GM12865 (cell line): ENCODE measurements around the gene SNX3.

Source experiments
- DNase-seq: peaks from one replicate; pipeline ENCODE4 v3.0.0; 2010; ENCODE audit warnings: low read depth
- H3K4me3 ChIP-seq: 2 replicates; pipeline ENCODE4 v1.5.1; 2011; ENCODE audit warnings: mild to moderate bottlenecking, low read depth, low read length, control low read depth
- TF ChIP-seq, protein P1 (sequence below): IDR thresholded peaks from 2 replicates; pipeline ENCODE4 v1.5.1; 2011; ENCODE audit warnings: low read length, control low read depth, low read depth, inconsistent platforms; ENCODE audit not compliant: insufficient read depth; ENCODE audit errors: missing control alignments

SNX3 gene

DNA sequence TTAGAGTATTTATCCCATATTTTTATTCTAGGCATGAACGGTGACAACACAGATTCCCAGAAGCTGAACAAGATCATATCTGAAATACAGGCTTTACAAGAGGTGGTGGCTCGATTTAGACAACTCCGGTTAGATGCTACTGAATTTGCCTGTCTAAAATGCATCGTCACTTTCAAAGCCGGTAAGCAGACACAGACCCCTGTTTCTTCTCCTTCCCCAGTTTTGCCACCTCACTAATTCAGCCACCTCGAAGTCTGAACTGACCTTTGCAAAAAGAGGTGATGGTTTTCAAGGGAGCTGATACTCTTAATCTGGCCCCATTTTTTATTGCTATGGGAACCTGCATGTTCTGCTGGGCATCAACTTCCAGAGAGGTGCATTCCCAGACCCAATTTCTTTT is 80.1 kb downstream of the SNX3 start:
- TF ChIP-seq, protein P1, sequence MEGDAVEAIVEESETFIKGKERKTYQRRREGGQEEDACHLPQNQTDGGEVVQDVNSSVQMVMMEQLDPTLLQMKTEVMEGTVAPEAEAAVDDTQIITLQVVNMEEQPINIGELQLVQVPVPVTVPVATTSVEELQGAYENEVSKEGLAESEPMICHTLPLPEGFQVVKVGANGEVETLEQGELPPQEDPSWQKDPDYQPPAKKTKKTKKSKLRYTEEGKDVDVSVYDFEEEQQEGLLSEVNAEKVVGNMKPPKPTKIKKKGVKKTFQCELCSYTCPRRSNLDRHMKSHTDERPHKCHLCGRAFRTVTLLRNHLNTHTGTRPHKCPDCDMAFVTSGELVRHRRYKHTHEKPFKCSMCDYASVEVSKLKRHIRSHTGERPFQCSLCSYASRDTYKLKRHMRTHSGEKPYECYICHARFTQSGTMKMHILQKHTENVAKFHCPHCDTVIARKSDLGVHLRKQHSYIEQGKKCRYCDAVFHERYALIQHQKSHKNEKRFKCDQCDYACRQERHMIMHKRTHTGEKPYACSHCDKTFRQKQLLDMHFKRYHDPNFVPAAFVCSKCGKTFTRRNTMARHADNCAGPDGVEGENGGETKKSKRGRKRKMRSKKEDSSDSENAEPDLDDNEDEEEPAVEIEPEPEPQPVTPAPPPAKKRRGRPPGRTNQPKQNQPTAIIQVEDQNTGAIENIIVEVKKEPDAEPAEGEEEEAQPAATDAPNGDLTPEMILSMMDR, result no peak
- H3K4me3 ChIP-seq, result no peak overlapping the region

DNA sequence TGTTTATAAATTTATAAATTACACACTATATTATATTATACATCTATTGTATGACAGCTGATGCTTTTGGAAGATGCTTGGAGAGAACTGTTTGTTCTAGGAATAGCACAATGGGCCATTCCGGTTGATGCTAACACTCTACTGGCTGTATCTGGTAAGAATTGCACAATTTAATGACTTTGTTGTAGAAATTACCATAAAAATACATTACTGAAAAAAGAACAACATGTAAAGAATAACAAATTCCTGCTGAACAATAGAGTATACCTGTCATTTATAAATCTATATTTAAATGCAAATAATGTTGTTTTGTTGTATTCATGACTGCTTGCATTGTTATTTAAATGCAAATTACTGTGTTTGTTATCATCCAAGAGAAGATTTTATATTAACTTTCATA is 80.6 kb downstream of the SNX3 start:
- TF ChIP-seq, protein P1, result no peak
- H3K4me3 ChIP-seq, result no peak overlapping the region
- DNase-seq, result no peak

More for the DNA sequence above, 80.1 kb downstream of the SNX3 start:
- DNase-seq, result no peak

DNA sequence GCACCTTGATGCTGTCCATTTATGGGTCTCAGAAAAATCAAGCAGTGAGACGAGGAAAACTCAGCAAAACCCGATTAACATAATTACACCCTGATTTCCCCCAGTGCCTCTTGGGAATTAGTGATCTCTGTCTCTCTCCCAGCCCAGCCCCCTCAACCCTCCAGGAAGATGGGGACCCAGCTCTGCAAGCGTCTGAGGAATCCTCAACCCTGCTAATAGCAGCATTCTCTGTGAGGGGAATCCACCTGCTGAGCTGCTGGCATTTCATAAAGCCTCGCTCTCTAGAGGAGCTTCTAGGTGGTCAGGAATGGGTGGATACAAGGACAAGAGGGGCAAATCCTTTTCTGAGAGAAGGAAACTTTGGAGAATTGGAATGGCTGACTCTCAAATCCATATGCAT is 81.1 kb downstream of the SNX3 start:
- no peak overlapping the region for H3K4me3 ChIP-seq
- DNase-seq, result no peak
- TF ChIP-seq, protein P1, result no peak

DNA sequence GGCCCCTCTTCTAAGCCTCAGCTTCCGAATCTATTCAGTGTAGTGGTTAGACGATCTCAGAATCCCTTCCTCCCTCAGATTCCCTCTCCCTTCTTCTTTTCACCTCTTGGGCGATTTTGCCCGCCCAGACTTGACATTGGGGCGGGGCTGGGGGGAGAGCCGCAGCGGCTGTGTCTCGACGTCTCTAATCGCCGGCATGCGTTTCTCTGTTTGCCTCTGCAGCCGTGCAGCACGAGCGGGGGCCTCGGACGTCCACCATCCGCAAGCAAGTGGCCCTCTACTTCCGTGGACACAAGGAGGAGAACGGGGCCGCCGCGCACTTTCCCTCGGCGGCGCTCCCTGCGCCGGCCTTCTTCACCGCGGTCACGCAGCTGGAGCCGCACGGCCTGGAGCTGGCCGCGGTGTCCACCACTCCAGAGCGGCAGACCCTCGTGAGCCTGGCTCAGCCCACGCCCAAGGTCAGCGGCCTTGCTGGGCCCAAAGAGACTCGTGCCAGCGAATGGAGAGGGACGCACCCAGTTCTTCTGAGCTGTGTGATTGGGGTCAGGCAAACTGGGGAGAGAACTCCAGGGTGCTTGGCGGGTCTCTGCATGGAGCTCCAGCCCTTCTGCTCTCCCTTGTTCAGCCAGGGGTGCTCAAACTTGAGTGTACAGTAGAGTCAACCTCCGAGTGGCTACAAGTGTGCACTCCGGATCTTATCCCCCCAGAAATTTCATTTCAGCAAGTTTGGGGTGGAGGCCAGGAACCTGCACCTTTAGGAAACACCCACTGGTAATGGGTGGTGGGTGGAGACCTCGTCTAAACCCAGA is 84.4 kb downstream of the SNX3 start:
- H3K4me3 ChIP-seq, result no peak overlapping the region
- no peak for DNase-seq

DNA sequence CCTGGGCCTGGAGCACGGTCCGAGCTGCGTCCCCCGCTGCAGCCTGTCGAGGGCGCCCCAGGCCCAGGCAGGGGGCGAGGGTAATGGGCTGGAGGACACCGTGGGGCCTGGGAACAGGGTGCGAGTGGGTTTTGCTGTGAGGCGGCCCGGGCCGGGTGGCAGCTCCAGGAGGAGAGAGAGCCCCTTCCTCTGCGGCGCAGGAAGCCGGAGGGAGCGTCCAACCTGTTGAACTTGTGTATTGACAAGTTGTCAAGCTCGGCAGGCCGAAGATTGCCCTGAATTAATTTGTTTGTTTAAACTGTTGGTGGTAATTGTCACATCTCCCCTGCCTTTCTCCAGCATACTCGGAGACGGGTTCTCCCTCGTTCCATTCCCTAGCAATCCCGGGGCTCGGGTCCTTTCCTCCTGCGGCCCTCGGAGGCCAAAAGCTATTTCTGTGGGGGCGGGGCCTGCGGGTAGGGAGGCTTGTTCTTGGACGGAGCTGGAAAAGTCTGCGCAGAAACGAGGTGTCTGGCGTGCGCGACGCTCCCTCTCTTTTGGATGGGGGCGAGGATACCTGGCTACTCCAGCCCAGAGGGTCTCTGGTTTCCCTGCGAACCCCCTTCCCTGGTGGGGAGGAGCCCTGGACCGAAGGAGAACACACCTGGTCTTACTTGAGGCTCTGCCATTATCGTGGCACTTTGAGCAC is 85.1 kb downstream of the SNX3 start:
- TF ChIP-seq, protein P1, result peak; percentile 35
- no peak overlapping the region for H3K4me3 ChIP-seq
- DNase-seq, result no peak

More for the DNA sequence above, 84.4 kb downstream of the SNX3 start:
- TF ChIP-seq, protein P1, result no peak

DNA sequence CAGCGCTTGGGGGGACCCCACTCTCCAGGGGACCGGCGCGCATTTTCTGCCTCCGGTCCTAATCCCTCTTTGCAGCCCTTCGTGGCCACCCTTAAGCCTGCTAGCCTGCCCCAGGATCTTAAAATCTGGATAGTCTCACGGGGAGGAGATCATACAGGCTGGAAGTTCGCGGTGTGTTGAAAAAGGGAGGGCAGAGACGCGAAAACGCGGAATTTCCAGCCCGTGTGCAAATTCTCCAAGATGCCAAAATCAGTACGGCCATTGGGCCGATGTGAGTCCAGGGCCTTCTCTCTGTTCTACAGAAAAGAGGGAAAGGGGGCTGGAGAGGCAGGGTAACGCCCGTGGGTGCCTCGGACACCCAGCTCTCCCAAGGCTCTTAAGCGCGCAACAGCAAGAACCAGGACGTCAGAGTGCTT is 85.7 kb downstream of the SNX3 start:
- TF ChIP-seq, protein P1, result no peak
- DNase-seq, result no peak
- no peak overlapping the region for H3K4me3 ChIP-seq
